Epithelial cell of esophagus (primary cell): ENCODE data around the gene CHAF1A.

Experiments
- DNase-seq: peaks from one replicate; pipeline ENCODE4 v3.0.0; 2010; ENCODE audit warnings: low read depth
- H3K4me3 ChIP-seq: 2 replicates; pipeline ENCODE4 v1.5.1; 2011; ENCODE audit warnings: mild to moderate bottlenecking, low read length, control low read depth
- CTCF ChIP-seq: IDR thresholded peaks from 2 replicates; pipeline ENCODE4 v1.5.1; 2011; ENCODE audit warnings: low read depth, mild to moderate bottlenecking, low read length, control low read depth, inconsistent platforms; ENCODE audit not compliant: insufficient read depth; ENCODE audit errors: missing control alignments

Gene CHAF1A

DNA sequence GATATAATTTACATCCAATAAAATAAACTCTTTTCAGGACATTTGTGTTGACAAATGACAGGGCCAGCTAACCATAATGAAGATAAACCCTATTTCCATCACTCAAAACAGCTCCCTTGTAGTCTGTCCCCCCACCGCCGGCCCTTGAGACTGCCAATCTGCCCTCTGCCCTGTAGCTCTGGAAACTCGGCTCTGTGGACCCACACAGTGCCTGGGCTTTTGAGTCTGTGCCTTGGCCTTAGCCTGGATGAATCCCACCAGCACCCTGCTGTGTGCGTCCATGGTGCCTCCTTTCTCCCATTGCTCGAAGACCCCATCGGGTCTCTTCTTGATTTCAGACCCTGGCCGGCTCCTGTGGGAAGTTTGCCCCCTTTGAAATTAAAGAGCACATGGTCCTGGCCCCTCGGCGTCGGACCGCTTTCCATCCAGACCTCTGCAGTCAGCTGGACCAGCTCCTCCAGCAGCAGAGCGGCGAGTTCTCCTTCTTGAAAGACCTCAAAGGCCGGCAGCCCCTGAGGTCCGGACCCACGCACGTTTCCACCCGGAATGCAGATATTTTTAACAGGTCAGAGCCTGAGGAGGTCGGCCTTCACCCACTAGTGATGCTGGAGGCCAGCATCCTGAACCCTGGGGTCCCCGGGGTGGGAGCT lies 26.0 kb downstream of the CHAF1A start:
- DNase-seq = no peak
- H3K4me3 ChIP-seq = no peak overlapping the region
- TF ChIP-seq CTCF = no peak

- H3K4me3 ChIP-seq = no peak overlapping the region
- DNase-seq = no peak
- no peak for TF ChIP-seq CTCF
Observed at GRCh38 chr19:4429256-4429655, 26.8 kb downstream of the CHAF1A start.

DNA sequence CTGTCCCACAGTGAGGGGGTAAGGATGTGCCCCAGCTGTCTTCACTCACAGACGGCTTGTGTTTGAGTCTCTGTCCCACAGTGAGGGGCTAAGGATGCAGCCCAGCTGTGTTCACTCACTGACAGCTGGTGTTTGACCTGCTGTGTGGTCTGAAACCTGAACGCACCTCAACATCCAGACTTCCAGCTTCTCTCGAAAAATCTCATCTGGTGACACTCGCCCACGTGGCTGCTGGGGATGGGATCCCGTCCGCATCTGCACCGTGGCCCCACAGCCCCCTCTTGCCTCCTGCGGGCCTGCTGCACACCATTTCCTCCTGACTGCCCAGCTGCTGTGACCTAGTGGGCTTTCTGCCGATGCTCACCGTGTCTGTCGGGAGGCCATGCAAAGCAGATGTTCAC lies 27.3 kb downstream of the CHAF1A start:
- no peak for TF ChIP-seq CTCF
- H3K4me3 ChIP-seq = no peak overlapping the region
- DNase-seq = no peak

- no peak for TF ChIP-seq CTCF
Observed at GRCh38 chr19:4430760-4431159, 28.3 kb downstream of the CHAF1A start.

DNA sequence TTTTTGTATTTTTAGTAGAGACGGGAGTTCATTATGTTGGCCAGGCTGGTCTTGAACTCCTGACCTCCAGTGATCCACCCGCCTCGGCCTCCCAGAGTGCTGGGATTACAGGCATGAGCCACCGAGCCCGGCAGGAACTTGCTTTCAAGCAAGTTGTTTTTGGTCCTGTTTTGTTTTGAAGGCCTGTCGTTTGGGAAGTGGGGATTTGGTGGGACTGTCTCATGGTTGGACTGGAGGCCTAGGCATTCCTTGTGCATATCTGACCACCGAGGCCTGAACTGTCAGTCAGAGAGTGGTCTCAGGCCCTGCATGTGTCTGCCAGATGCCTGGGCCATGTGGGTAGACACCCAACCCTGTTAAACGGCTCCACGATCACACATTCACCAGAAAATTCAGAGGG lies 28.9 kb downstream of the CHAF1A start:
- no peak overlapping the region for H3K4me3 ChIP-seq
- no peak for TF ChIP-seq CTCF
- DNase-seq = no peak

More at GRCh38 chr19:4430760-4431159, 28.3 kb downstream of the CHAF1A start:
- DNase-seq = no peak
- no peak overlapping the region for H3K4me3 ChIP-seq

DNA sequence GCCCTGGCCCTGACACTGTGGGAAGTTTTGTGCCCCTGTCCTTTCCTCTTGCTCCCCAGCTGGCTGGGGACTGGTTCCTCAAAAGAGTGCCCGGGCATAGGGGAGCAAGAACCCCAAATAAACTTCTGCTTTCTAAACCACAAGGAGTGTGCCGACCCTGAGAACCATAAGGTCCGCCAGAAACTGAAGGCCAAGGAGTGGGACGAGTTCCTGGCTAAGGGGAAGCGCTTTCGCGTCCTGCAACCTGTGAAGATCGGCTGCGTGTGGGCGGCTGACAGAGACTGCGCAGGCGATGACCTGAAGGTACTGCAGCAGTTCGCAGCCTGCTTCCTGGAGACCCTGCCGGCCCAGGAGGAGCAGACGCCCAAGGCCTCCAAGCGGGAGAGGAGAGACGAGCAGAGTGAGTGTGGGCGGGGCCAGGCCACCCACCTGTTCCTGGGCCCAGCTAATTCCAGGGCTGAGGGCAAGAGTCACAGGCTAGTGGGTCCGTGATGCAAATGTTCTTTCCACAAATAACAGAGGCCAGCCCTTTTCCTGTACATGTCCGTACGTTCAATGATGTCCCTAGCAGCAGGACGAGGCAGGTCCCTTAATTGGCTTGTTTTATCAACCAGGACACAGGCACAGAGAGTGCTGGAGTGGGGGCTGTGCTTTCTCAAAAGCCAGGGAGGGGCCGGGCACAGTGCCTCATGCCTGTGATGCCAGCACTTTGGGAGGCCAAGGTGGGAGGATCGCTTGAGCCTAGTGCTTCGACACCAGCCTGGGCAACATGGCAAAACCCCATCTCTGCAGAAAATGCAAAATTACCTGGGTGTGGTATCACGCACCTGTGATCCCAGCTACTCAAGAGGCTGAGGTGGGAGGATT lies 29.6 kb downstream of the CHAF1A start:
- no peak overlapping the region for H3K4me3 ChIP-seq
- no peak for DNase-seq
- TF ChIP-seq CTCF = no peak

DNA sequence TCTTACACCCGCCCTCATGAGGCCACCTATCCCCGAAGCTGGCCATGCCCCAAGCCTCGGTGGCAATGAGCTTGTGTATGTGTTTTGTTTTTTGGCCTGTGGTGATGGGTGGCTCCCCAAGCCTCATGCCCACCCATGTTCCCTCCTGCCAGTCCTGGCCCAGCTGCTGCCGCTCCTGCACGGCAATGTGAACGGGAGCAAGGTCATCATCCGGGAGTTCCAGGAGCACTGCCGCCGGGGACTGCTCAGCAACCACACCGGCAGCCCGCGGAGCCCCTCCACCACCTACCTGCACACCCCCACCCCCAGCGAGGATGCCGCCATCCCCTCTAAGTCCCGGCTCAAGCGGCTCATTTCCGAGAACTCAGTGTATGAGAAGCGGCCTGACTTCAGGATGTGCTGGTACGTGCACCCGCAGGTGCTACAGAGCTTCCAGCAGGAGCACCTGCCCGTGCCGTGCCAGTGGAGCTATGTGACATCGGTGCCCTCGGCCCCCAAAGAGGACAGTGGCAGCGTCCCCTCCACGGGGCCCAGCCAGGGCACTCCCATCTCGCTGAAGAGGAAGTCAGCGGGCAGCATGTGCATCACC lies 30.6 kb downstream of the CHAF1A start:
- DNase-seq = no peak
- no peak for TF ChIP-seq CTCF
- H3K4me3 ChIP-seq = no peak overlapping the region
